ENCODE measurements around the gene TBX18.

TBX18 gene

DNA sequence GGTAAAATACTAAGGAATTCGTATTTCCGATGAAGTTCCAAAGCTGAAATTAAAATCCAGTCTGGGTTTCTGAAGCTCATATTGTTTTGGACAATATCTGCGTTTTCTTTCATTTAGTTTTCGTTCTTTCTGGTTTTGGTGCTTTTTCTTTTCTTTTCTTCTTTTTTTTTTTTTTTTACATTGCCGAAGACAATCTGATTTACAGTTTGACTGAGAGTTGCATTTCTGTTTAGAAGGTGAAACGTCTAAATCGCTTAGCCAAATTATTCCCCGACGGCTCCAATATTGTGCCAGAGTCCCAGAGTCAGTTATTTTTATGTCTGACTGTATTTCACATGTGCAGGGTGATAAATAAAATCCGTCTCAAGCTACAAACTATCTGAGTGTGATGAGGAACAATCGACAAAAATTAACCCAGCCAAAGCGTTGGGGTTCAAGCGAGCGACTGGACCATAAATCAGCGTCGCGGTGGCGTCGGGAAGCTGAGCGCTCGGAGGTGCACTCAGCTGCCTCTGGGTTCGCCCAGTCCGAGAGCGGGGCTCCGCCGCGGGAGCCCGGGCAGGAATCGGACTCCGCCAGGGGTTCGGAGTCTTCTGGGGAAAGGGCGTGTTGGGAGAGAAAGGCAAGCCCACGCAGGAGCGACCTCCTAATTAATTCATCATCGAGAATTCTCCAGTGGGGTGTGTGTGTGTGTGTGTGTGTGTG is 8.2 kb upstream of the TBX18 start:
- no peak for DNase-seq

DNA sequence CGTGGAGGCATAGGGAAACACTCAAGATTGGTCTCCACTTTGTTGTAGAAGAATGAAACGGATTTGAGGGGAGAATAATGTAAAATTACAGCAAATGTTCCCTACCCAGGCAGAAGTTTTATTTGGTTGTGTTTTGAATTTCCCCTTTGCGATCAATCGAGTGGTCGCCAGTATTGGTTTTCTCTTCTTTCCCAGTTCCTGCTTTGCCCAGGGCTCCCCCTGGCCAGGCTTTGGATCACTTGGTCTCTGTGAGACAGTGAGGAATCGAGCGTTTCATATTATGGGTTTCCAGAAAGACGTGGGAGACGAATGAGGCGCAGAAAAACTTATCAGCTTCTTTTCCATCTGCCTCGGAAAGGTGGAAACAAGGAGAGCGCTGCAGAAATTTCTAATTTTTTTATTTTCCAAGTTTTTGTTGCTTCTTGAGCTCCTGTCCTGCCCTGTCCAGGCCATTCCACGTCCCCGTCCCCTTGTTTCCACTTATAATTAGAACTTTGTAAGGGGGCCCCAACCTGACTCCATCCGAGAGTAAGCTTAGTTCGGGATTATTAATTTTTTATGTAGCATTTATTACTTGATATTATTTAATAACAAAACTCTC is 7.5 kb upstream of the TBX18 start:
- no peak for DNase-seq

DNA sequence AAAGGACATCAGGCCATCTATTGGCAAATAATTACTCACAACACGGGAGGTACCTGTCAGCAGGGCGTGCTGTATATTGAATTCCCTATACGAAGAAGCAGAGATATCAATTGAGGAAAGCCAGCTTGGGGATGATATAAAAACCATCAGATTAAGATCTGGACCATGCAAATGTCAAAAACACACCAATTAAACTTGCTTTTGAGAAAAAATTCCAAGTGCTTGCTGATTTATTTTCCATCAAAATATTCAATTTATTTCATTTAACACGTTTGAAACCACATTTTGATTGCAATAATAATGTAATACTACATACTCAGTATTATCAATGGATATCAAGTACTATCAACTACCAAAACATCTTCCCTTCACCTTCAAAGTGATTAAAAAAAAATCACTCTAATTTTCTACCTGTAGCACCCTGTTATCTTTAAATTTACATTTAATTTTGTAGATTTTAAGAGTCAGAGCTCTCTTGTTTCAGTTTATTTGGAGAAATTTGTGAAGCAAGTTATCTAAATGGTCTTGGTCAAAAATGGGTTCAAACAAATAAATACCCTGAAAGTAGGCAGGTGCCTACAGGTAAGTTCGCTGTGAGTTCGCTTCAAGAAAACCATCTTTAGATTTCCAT is 6.8 kb upstream of the TBX18 start:
- no peak for DNase-seq

GRCh38 chr6:84770521-84770920 is 6.1 kb upstream of the TBX18 start:
- no peak for DNase-seq

GRCh38 chr6:84769306-84769705 is 4.9 kb upstream of the TBX18 start:
- no peak for DNase-seq

GRCh38 chr6:84768442-84769174 is 4.2 kb upstream of the TBX18 start:
- no peak for DNase-seq

GRCh38 chr6:84767526-84768201 is 3.3 kb upstream of the TBX18 start:
- no peak for DNase-seq

DNA sequence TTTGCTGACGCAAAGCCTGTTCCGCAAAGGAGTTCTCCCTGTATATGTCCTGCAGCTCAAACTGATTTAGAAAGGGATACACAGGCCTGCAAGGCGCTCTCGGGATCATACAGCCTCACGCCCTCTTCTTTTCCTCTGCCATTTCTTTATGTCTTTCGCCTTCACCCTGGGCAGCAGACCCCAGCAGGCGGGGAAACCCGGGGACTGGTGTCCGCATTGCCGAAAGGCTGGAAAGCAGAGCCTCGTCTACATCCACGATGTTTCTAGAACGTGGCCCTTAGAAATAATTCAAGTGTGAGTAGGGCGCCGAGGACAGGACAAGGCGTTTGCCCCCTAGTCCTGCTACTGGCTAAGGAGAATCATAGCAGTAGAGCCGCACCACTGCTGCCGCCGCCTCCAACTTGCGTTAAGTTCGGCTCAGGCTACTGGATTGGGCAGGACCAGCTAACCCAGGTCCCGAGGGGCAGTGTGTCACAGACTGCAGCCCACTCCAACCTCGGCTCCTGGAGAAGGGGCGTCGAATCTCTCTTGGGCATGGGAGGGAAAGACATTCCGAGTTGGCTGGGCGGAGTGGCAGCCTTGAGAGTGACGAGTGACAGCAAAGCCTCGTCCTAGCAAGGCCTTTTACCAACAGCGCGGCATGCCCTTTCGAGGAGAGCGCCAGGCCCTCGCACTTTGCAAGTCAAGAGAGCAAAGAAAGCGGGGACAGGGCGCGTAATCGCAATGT is 2.6 kb upstream of the TBX18 start:
- no peak for DNase-seq

DNA sequence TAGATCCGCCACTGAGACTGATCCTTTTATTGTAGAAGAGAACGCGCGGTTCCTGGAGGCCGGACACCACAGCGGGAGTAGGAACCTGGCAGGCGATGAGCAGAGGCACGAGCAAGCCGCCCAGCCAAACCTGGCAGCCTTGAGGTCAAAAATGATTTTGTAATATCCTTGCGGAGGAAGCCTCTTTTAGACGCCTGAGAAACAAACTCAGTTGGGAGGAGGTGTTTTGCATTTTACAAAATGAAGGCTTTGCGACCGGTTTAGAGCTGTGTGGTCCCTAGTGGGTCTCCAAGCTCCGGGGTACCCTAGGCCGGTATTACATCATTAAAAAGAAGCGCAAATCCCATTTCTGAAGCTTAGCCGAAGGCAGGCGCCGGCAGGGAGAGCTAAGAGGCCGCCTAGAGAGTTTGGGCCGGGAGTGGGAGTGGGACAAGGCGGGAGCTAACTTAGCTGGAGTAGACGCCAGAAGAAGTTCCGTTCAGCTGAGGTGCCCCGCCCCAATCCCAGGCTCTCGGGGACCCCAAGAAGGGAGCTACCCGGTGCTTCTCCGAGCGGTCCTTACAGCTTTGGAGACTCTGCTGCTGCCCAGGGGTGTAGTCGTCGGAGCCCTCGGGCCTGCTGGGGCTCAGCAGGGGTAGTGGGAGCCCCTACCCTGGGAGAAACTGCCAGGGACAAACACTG is 1.9 kb upstream of the TBX18 start:
- DNase-seq, result no peak

DNA sequence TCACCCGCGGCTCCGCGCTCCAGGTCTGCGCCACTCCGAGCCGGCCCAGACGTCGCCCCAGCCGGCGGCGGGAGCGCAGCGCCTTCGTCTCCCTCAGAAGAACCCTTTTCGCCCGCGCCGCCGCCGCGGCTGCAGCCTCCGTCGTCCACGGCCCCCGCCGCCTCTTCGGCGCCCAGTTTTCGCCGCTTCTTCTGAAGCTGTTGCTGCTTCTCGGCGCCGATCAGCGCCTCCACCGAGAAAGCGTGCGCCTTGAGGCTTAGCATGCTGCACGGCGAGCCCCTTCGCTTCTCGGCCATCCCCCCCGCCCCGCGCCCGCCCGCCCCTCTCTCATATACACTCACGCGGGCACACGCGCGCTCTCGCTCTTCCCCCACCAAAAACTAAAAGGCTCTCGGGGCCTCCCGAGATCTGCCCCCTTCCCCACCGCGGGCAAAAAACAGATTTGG is 489 bp downstream of the TBX18 start:
- no peak for DNase-seq

GRCh38 chr6:84763003-84763885 is 1.2 kb downstream of the TBX18 start:
- no peak for DNase-seq

DNA sequence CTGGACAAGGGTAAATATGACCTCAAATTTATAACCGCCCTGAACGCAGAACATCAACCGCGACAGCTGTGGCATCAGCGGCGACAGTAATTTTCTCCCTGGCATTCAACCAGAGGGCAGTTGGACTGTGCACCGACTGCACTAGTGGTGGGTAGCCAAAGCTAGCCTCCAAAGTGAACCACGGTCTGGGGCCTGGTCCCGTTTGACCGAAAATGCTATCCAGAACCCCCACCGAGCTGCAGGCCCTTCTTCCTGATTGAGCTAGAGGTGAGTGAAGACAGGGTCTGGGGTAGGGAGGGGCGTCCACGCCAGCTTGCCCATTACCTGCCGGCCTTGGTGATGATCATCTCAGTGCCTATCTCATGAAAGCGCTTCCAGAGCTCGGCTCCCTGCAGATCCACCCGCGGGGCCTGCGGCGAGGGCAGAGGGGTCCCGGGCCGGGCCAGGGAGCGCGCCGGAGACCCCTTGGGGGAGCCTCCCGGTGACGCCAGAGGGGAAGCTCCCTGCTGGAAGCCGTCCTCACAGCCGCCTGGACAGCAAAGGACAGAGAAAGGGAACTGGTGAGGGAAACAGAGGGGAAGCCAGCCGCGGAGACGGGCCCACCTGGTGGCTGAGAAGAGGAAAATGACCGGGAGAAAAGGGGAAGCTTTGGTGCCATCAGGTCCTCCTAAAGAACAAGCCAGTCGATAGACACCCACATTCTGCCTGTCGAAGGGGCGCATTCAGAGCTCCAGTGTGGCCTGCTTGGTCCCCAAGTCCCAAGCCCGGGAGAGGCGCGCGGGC is 2.0 kb downstream of the TBX18 start:
- no peak for DNase-seq

DNA sequence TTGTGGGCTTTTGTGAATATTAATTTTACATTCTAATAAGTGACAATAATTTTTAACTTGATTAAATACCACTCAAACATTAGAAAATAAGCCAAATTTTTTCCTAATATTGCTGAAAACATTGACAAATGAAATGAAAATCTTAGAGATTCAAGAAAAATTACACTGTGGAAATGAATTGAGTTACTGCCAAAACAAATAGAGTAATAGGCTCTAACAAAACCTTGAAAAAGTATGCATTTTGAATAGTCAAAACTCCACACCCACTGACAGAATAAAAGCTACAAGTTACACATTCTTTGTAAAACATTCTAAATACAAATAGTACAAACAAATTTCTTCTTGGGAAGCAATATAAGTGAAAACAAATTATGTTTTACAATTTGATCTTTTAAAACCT is 5.9 kb downstream of the TBX18 start:
- no peak for DNase-seq

DNA sequence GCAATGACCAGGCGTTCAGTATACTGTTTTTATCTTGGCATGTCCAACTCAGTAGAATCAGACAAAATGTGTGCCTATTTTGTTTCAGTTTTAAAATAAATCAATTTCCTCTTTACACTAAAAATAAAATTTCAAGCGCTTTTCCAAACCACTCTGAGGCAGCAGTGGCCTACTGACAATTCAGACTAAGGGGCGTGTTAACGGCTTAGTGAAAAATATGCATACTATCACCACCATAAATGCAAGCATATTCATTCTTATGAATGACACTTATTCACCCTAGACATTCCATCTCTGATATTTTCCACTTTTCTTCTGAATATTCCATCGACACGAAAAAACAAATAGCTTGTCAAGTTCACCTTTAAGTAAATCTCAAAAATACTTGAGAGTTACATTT is 7.5 kb downstream of the TBX18 start:
- no peak for DNase-seq

GRCh38 chr6:84756466-84756865 is 7.9 kb downstream of the TBX18 start:
- no peak for DNase-seq

DNA sequence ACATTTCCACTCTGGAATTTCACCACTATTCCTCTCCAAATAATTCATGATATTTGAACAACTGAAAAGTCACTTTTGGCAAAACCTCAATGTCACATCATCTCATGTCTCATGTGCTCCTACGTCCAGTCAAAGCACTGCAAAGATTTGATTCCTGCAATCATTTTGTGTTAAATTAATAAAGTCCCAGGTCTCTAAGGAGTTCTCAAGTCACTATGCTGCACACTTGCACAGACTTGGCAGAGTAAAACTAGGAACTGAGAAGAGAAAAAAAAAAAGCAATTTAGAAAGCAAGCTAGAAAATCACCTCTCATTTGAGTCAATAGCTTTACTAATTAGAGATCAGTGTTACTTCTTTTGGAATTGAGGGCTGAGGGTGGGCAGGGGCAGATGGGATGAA is 11.2 kb downstream of the TBX18 start:
- no peak for DNase-seq

DNA sequence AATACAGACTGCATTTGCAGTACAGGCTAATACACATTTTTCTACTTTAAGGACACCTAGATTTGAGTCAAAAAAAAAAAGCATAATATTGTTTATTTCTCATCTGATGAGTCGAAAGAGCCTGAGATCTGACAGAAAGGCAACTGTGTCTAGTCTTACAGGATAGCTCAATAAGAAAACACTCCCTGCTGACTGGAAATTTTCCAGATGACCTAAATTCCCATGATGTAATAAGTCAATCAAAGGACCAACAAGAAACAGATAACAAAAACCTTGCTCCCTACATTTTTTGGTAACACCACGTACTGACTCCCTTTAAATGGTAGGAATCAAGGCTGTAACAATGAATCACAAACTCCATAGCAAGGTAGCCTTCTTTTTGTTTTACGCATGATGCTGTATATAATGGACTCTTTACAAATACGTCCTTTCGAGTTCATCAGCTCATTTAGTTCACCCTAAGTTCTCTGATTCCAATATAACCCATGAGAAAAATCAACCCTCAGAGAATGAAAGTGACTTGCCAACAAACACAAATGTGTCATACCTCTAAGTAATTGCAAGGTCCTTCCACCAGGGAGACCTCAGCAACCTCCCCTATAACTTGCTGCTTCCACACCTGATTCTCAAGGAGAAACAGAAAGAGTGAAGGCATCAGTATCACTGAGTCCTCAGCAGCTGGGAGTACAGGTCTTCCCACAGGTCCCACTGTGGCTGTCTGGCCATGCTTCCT is 12.1 kb downstream of the TBX18 start:
- no peak for DNase-seq

DNA sequence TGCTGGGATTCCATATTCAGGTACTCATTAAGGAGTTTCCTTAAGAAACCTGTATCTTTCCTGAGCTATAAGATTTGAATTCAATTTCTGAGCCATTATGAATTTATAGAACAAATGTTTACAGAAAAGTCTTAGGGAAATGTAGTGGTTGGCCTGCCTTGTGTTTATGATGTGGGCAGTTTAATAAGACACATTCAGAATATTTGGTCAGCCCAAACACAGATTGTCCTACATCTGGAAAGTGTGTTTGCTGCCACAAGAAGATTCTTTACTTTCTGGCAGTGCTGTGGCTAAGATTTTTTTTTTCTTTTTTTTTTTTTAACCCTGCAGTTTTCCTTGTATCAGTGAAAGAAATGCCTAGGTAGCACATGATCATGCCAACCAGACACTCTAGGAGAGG is 15.2 kb downstream of the TBX18 start:
- DNase-seq, result no peak

GRCh38 chr6:84748376-84748775 is 16.0 kb downstream of the TBX18 start:
- no peak for DNase-seq
